PFSK-1 (cell line): ENCODE results near the gene ATP6V1F.

Experiments
- SIN3A ChIP-seq: IDR thresholded peaks from 2 replicates; pipeline ENCODE4 v1.6.1; 2012; ENCODE audit warnings: mild to moderate bottlenecking, low read length, moderate library complexity, borderline replicate concordance; ENCODE audit not compliant: insufficient read depth
- TAF1 ChIP-seq: IDR thresholded peaks from 2 replicates; pipeline ENCODE4 v1.6.1; 2012; ENCODE audit warnings: low read length, control low read depth, borderline replicate concordance; ENCODE audit not compliant: insufficient read depth
- TF ChIP-seq, protein P1 (sequence below), 2 experiments: IDR thresholded peaks; 2 replicates each; pipeline versions ENCODE4 v1.6.1 to v1.8.0; 2011 to 2012; ENCODE audit warnings: low read depth in 2 of 2, low read length in 2 of 2, control low read depth in 1 of 2, inconsistent platforms in 1 of 2, mild to moderate bottlenecking in 1 of 2, moderate library complexity in 1 of 2; ENCODE audit not compliant: insufficient read depth in 1 of 2

DNA sequence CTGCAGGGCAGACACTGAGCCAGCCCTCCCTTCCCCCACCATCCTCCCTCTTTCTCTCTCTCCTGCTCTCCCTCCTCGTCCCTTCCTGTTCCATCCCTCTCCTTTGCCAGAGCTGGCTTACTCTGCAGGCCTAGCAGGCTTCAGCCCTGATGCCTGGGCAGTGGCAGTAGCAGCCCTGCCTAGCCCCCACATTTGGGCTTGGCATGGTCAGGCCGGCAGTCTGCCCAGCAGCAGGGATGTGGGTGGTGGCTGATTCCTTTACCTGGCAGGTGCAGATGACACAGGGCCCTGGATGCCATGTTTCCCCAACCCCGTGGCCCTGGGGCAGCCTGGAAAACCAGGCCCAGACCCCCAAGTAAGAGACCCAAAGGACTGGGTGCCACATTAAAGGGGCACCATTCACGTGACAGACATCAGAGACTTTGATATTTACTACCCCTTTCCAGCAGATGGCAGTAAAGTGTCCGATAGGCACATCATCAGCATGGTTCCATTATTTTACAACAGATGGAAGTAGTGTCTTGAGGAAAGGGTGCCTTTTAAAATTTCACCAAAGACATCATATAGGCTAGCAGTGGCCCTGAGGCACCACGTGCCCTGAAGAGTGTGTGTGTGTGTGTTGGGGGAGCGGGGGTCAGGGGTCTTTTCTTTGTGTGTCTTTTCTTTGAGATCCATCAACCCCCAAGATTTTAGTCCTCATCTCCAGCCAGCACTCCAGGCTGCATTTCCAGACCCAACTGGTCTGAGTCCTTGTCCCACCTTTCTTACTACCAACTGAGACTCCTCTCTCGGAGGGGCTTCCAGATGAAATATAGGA, 41.9 kb downstream of the ATP6V1F start:
- TF ChIP-seq, protein P1, sequence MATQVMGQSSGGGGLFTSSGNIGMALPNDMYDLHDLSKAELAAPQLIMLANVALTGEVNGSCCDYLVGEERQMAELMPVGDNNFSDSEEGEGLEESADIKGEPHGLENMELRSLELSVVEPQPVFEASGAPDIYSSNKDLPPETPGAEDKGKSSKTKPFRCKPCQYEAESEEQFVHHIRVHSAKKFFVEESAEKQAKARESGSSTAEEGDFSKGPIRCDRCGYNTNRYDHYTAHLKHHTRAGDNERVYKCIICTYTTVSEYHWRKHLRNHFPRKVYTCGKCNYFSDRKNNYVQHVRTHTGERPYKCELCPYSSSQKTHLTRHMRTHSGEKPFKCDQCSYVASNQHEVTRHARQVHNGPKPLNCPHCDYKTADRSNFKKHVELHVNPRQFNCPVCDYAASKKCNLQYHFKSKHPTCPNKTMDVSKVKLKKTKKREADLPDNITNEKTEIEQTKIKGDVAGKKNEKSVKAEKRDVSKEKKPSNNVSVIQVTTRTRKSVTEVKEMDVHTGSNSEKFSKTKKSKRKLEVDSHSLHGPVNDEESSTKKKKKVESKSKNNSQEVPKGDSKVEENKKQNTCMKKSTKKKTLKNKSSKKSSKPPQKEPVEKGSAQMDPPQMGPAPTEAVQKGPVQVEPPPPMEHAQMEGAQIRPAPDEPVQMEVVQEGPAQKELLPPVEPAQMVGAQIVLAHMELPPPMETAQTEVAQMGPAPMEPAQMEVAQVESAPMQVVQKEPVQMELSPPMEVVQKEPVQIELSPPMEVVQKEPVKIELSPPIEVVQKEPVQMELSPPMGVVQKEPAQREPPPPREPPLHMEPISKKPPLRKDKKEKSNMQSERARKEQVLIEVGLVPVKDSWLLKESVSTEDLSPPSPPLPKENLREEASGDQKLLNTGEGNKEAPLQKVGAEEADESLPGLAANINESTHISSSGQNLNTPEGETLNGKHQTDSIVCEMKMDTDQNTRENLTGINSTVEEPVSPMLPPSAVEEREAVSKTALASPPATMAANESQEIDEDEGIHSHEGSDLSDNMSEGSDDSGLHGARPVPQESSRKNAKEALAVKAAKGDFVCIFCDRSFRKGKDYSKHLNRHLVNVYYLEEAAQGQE (IDR thresholded peaks at IDR 0.05; ENCODE audit: insufficient read depth in 1 of 2, low read depth in 2 of 2, low read length in 2 of 2) = no peak
- TF ChIP-seq SIN3A (no peak), TAF1 (no peak)
